ENCODE data around the gene PTPRN2.
"Not testable (repeated sequence)": the region's sequence is repeated elsewhere in the genome, so short reads cannot be mapped to it uniquely, and the experiment has no call there.

Gene PTPRN2

GRCh38 chr7:157792241-157793086, 795.2 kb downstream of the PTPRN2 start:
- DNase-seq, result no peak

DNA sequence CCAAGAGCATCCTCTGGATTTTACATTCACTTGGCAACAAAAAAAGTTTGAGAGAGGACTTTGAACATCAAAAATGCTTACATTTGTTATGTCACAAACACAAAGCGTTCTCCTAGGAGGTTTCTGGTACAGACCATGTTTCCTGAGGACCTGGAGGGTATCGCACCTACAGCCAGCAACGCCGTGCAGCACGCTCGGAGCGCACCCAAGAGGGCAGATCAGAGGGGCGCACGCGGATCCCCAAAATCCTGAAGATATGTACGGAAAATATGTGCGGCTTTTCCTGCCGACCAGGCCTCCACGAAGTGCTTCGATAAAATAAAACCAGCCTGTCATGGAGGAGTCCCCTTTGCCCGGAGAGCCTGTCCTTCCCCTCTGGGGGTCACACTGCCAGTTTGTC, 796.0 kb downstream of the PTPRN2 start:
- DNase-seq, result no peak

- DNase-seq, result no peak
Observed at GRCh38 chr7:157791261-157791660, 796.4 kb downstream of the PTPRN2 start.

- DNase-seq, result no peak
Observed at GRCh38 chr7:157789942-157790341, 797.7 kb downstream of the PTPRN2 start.

DNA sequence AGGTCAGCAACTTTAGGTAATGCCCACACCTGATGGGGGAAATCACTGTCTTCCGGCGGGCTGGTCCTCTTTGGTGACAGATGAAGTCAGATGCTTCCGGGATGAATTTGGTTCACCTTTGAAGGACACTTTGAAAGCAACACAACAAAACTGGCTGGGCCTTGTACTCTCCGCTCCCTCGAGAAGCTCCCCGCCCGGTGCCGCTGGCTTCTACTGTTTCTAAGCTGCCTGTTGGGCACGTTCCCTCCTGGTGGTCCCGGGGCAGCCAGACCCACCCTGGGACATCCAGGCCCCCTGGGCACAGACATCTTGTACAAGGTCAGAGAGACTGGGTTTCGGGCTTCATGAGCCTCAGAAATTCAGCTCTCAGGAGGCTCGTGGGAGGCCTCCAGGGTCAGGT, 798.5 kb downstream of the PTPRN2 start:
- no peak for DNase-seq

DNA sequence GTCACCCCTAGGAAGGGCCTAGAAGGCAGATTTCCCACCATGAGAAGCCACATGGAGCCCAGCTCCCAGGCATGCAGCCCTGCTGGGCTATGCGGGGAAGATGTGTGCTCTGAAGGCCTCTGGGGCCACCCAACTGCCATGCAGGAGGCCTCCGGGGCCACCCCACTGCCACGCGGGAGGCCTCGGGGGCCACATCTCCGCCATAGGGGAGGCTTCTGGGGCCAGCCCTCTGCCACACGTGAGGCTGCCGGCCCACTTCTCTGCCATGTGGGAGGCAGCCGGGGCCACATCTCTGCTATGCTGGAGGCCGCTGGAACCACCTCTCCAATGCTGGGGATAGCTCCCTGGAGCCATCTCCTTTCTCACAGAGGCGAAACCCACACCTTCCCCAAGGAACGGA, 799.0 kb downstream of the PTPRN2 start:
- DNase-seq, result no peak

DNA sequence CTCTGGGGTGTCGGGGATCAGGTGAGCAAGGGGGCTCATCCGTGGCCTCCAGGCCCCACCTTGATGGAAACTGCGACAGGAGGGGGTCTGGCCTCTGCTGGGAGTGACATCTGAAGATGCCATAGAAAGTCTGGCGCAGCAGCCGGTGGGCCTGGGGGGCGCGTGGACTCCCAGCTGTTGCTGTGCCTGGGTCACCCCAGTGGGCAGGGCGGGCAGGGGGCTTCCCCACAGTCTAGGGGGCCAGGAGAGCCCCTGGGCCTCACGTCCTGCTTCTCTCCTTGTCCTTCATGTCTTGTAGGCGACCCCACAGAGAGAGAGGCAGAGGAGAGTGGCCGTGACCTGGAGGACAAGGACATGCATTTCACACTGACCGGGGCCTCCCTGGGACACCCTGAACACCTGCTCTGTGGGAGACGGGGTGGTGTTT, 800.3 kb downstream of the PTPRN2 start:
- no peak for DNase-seq

GRCh38 chr7:157786375-157787274, 801.0 kb downstream of the PTPRN2 start:
- no peak for DNase-seq

- no peak for DNase-seq
Observed at GRCh38 chr7:157785486-157786186, 802.0 kb downstream of the PTPRN2 start.

- no peak for DNase-seq
Observed at GRCh38 chr7:157784979-157785441, 802.6 kb downstream of the PTPRN2 start.

GRCh38 chr7:157784041-157784835, 803.4 kb downstream of the PTPRN2 start:
- no peak for DNase-seq

- no peak for DNase-seq
Observed at GRCh38 chr7:157782041-157782440, 805.6 kb downstream of the PTPRN2 start.

DNA sequence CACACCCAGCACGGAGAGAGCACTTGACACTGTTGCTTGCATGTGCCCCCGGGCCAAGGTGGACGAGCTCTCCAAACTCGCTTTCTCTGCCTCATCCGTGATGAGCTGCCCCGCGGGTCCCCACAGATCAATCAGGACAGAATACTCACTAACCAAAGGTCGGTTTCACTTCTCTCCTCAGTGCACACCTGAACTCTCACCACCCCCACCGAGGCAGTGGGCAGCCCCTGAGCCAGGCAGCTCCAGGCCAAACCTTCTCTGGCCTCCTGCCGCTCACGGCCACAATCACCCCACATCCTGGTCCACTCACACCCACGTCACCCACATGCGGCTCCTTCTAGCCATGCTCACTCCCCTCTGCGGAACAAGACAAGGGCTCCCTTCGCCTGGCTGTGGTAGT, 806.9 kb downstream of the PTPRN2 start:
- DNase-seq, result no peak

- DNase-seq, result no peak
Observed at GRCh38 chr7:157780312-157780711, 807.3 kb downstream of the PTPRN2 start.

DNA sequence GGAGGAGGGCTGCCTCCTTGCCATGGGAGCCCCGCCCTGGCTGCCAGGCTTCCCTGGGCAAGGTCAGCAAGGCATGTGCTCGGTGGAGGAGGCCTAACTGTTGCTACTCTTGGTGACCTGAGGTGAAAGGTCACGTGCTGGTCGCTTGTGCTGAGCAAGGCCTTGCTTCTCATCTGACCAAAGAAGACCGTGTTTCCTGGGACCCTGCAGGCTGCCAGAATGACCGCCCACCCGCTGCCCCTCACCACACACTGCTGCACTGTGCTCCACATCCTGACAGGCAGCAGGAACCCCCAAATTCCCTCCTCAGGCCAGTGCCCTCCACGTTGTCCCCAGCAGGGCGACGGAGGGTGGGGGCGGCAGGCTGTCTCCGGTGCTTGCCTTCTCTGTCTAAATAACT, 808.4 kb downstream of the PTPRN2 start:
- DNase-seq, result no peak

GRCh38 chr7:157777194-157777762, 810.3 kb downstream of the PTPRN2 start:
- DNase-seq, result not testable (repeated sequence)

- DNase-seq, result no peak
Observed at GRCh38 chr7:157775560-157776332, 811.9 kb downstream of the PTPRN2 start.

GRCh38 chr7:157775021-157775559, 812.5 kb downstream of the PTPRN2 start:
- no peak for DNase-seq

- DNase-seq, result no peak
Observed at GRCh38 chr7:157774495-157774894, 813.1 kb downstream of the PTPRN2 start.

- no peak for DNase-seq
Observed at GRCh38 chr7:157773361-157773760, 814.3 kb downstream of the PTPRN2 start.

Measured in NCI-H1417 treated with DMSO at 0.1 percent for 48 hours (cell line).